ENCODE data around the gene PTPN4.

DNA sequence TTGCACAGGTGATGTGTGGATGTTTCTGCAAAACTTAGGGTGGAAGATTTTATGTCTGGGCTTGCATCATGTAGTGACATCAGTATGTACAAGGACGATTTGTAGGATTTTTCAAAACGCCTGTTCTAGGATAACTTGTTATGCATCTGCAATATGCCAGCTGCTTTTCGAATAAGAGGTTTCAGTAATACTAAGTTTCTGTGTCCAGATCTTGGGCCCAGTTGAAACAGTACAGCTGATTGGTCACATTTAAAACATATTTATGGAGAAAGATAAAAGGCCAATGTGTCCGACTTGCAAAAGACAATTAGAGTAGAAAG lies 1.2 kb downstream of the PTPN4 start:
- TF ChIP-seq, protein P1, sequence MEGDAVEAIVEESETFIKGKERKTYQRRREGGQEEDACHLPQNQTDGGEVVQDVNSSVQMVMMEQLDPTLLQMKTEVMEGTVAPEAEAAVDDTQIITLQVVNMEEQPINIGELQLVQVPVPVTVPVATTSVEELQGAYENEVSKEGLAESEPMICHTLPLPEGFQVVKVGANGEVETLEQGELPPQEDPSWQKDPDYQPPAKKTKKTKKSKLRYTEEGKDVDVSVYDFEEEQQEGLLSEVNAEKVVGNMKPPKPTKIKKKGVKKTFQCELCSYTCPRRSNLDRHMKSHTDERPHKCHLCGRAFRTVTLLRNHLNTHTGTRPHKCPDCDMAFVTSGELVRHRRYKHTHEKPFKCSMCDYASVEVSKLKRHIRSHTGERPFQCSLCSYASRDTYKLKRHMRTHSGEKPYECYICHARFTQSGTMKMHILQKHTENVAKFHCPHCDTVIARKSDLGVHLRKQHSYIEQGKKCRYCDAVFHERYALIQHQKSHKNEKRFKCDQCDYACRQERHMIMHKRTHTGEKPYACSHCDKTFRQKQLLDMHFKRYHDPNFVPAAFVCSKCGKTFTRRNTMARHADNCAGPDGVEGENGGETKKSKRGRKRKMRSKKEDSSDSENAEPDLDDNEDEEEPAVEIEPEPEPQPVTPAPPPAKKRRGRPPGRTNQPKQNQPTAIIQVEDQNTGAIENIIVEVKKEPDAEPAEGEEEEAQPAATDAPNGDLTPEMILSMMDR (IDR thresholded peaks at IDR 0.05; ENCODE audit: low read depth, low read length): no peak
- no peak for TF ChIP-seq EZH2phosphoT487 (IDR thresholded peaks at IDR 0.05; ENCODE audit: low read depth)

Measured in OCI-LY3 (cell line).